OCI-LY3 (cell line): ENCODE data around the gene SLC25A29.
"Not testable (repeated sequence)": the region's sequence is repeated elsewhere in the genome, so short reads cannot be mapped to it uniquely, and the experiment has no call there.

Experiments used
- H2AFZ ChIP-seq: fragments of 200-600, 300-600 bp; shearing (Covaris generic); 2 replicates; pipeline ENCODE4 v1.6.0; 2014; ENCODE audit warnings: antibody characterized with exemption, low read depth, low read length
- H3K27ac ChIP-seq: fragments of 200-600, 300-600 bp; sonication (generic); 2 replicates; pipeline ENCODE4 v1.5.1; 2014; ENCODE audit warnings: mild to moderate bottlenecking, low read length, moderate library complexity, mixed read lengths
- H3K27me3 ChIP-seq: fragments of 200-600, 300-600 bp; sonication (generic); 2 replicates; pipeline ENCODE4 v1.6.1; 2014; ENCODE audit warnings: low read depth, low read length, mixed read lengths
- H3K36me3 ChIP-seq: fragments of 200-600, 300-600 bp; sonication (generic); replicated peaks from 2 replicates; pipeline ENCODE3; 2014; ENCODE audit warnings: low read depth, low read length, mixed read lengths
- H3K4me1 ChIP-seq: fragments of 300-600, 200-600 bp; sonication (generic); 2 replicates; pipeline ENCODE4 v1.6.1; 2014; ENCODE audit warnings: low read length, mixed read lengths
- H3K4me2 ChIP-seq: fragments of 200-600, 300-600 bp; sonication (generic); 2 replicates; pipeline ENCODE4 v1.6.1; 2014; ENCODE audit warnings: low read length, mixed read lengths
- H3K4me3 ChIP-seq: fragments of 300-600, 200-600 bp; sonication (generic); 2 replicates; pipeline ENCODE4 v1.5.1; 2014; ENCODE audit warnings: antibody characterized with exemption, mild to moderate bottlenecking, low read length, moderate library complexity
- H3K79me2 ChIP-seq: fragments of 300-600, 200-600 bp; shearing (Covaris generic); 2 replicates; pipeline ENCODE4 v1.6.1; 2014; ENCODE audit warnings: mild to moderate bottlenecking, low read length, mixed read lengths
- H3K9ac ChIP-seq: fragments of 300-600, 200-600 bp; shearing (Covaris generic); 2 replicates; pipeline ENCODE4 v1.6.0; 2014; ENCODE audit warnings: mild to moderate bottlenecking, low read length, moderate library complexity
- H3K9me3 ChIP-seq: fragments of 200-600, 300-600 bp; shearing (Covaris generic); 2 replicates; pipeline ENCODE4 v1.6.1; 2014; ENCODE audit warnings: low read length, mixed read lengths; ENCODE audit not compliant: insufficient read depth
- H4K20me1 ChIP-seq: fragments of 200-600, 300-600 bp; sonication (generic); 2 replicates; pipeline ENCODE4 v1.6.1; 2016; ENCODE audit warnings: low read length, mixed read lengths; ENCODE audit not compliant: insufficient read depth
- CTCF ChIP-seq: fragments of 200-600, 300-600 bp; sonication (generic); IDR thresholded peaks from 2 replicates; pipeline ENCODE4 v1.5.1; 2014; ENCODE audit warnings: antibody characterized with exemption, low read length, low read depth
- EZH2phosphoT487 ChIP-seq: fragments of 200-600 bp; shearing (Covaris generic); IDR thresholded peaks from 2 replicates; pipeline ENCODE4 v1.6.1; 2018; ENCODE audit warnings: antibody characterized with exemption, mixed run types, low read depth

Gene SLC25A29

GRCh38 chr14:100309028-100309737 is 2.9 kb upstream of the SLC25A29 start:
- H2AFZ ChIP-seq: no peak overlapping the region
- peaks cover 13% of the 10 kb centered on the region; the same call in 1 of the 2 replicates for H3K4me1 ChIP-seq
- H3K27me3 ChIP-seq: no peaks in the 10 kb centered on the region
- H3K9ac ChIP-seq: no peak overlapping the region
- no peaks in the 10 kb centered on the region for H3K79me2 ChIP-seq
- TF ChIP-seq EZH2phosphoT487: no peak
- TF ChIP-seq CTCF: no peak
- H3K4me2 ChIP-seq: no peak overlapping the region
- no peak overlapping the region for H3K4me3 ChIP-seq
- no peaks in the 10 kb centered on the region for H3K9me3 ChIP-seq
- H4K20me1 ChIP-seq: no peaks in the 10 kb centered on the region
- no peak overlapping the region for H3K27ac ChIP-seq
- no peaks in the 10 kb centered on the region for H3K36me3 ChIP-seq

- not testable (repeated sequence) for H4K20me1 ChIP-seq, H3K4me3 ChIP-seq, H3K36me3 ChIP-seq, H3K9me3 ChIP-seq, H3K27me3 ChIP-seq, H3K9ac ChIP-seq, H3K4me2 ChIP-seq, H2AFZ ChIP-seq, H3K79me2 ChIP-seq, H3K27ac ChIP-seq
- peaks cover 13% of the 10 kb centered on the region; the same call in 1 of the 2 replicates for H3K4me1 ChIP-seq
Measured at GRCh38 chr14:100308427-100308792, 2.2 kb upstream of the SLC25A29 start.

- H3K36me3 ChIP-seq: no peaks in the 10 kb centered on the region
- no peaks in the 10 kb centered on the region for H4K20me1 ChIP-seq
- TF ChIP-seq CTCF (no peak), EZH2phosphoT487 (no peak)
- no peak overlapping the region for H2AFZ ChIP-seq
- no peaks in the 10 kb centered on the region for H3K27me3 ChIP-seq
- no peaks in the 10 kb centered on the region for H3K79me2 ChIP-seq
- no peak overlapping the region for H3K9ac ChIP-seq
- no peaks in the 10 kb centered on the region for H3K9me3 ChIP-seq
- H3K4me3 ChIP-seq: no peak overlapping the region
- no peak overlapping the region for H3K27ac ChIP-seq
- H3K4me1 ChIP-seq: peaks cover 13% of the 10 kb centered on the region; the same call in 1 of the 2 replicates
- peak overlapping the region; percentile 60; the same call in 1 of the 2 replicates for H3K4me2 ChIP-seq
Measured at GRCh38 chr14:100307766-100308426, 1.7 kb upstream of the SLC25A29 start.

GRCh38 chr14:100306998-100307765 is 938 bp upstream of the SLC25A29 start:
- Histone ChIP-seq H3K9ac (peak overlapping the region; percentile 63), H3K27me3 (no peaks in the 10 kb centered on the region), H3K4me3 (peak overlapping the region; percentile 80), H3K4me2 (peak overlapping the region; percentile 60), H3K27ac (no peak overlapping the region), H3K79me2 (no peaks in the 10 kb centered on the region), H3K36me3 (no peaks in the 10 kb centered on the region), H3K9me3 (no peaks in the 10 kb centered on the region), H4K20me1 (no peaks in the 10 kb centered on the region), H2AFZ (peak overlapping the region; percentile 39; the same call in 1 of the 2 replicates), H3K4me1 (peaks cover 7% of the 10 kb centered on the region; the same call in 1 of the 2 replicates)
- no peak for TF ChIP-seq CTCF
- TF ChIP-seq EZH2phosphoT487: no peak
